T-helper 17 cell (primary cell): Measurements from ENCODE around the gene MKNK1. TPM values are rescaled to one million over a fixed set of nuclear protein-coding genes. Genes with fewer than 3 reads are reported as not detected.
"Not testable (repeated sequence)": the region's sequence is repeated elsewhere in the genome, so short reads cannot be mapped to it uniquely, and the experiment has no call there.

Experiments
- ATAC-seq: fragments of 150-1000 bp; cut with Tn5 transposase; 2 replicates; pipeline ENCODE4 v1.10.0; 2021; ENCODE audit warnings: mild to moderate bottlenecking, moderate library complexity
- DNase-seq, 3 donors: peaks; one replicate each; pipeline versions ENCODE4 v3.0.0 to v3.0.0-alpha.2; 2020 to 2021
- H3K9me3 ChIP-seq: one replicate; pipeline ENCODE4 v1.7.0; 2013; ENCODE audit warnings: low read length, mild to moderate bottlenecking; ENCODE audit not compliant: control insufficient read depth, poor library complexity, severe bottlenecking
- H3K27ac Mint-ChIP-seq: one replicate; pipeline ENCODE4 v1.8.0; 2022; ENCODE audit warnings: mild to moderate bottlenecking, moderate library complexity, mixed read lengths
- H3K27me3 Mint-ChIP-seq: one replicate; pipeline ENCODE4 v1.8.0; 2022; ENCODE audit warnings: mixed read lengths
- H3K36me3 Mint-ChIP-seq: one replicate; pipeline ENCODE4 v1.8.0; 2022; ENCODE audit warnings: low read depth, mixed read lengths
- H3K4me1 Mint-ChIP-seq: one replicate; pipeline ENCODE4 v1.8.0; 2022; ENCODE audit warnings: mild to moderate bottlenecking, mixed read lengths
- H3K4me3 Mint-ChIP-seq: one replicate; pipeline ENCODE4 v1.8.0; 2022; ENCODE audit warnings: mild to moderate bottlenecking, moderate library complexity, mixed read lengths
- total RNA-seq, 4 donors: library from RNA in 2 of 4; stranded (reverse) in 2 of 4; gene quantifications; one replicate each; pipeline ENCODE4 v1.2.3 and lab custom pipeline; 2022 to 2026

MKNK1 gene
- total RNA-seq, result 10 to 100 TPM; 48.5 to 73.2 TPM
- 42.4 to 64.2 reads per million in 2 donors for total RNA-seq (lab: John Stamatoyannopoulos, UW)

DNA sequence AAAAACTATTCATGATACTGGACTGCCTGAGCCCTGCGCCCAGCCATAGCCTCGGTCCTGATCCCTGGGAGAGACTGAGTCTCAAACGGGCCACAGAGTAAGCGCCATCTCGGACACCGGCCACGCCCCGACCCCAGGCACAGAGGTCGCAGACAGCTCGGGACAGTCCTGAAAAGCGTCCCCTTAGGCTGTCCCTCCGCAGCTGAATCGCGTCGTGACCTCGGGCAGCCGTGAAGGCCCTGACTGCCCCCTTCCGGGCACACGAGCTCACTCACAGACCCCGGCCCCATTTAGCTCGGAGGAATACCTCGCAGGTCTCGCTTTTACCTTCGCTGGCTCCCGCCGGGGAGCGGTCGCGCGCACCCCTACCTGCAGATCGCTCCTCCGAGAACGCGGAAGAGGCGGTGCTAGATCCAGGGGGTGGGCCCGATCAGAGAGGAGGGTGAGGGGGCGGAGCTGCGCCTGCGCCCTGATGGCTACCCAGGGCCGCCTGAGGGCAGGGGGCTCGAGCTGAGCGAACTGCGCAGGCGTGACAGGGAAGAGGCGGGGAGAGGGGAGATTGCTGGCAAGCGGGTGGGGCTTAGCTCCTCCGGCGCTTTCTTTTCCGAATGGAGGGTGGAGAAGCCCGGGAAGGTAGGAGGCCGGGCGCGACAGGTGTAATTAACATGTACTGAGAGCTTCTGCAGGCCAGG, at the start of gene MKNK1:
Gene MKNK1, minus strand, starts transcription at position 411 of the 692 bp plus-strand sequence. CDS start 20,941 bp downstream, outside the sequence.
- ATAC-seq (peak; percentile 96), DNase-seq (peak; percentile 97 to 100 (median 99))
- Mint-ChIP-seq H3K4me1 (peaks cover 53% of the 10 kb centered on the region), H3K36me3 (no peaks in the 10 kb centered on the region), H3K27me3 (no peaks in the 10 kb centered on the region), H3K4me3 (peak within 1 kb of the TSS; percentile 92), H3K27ac (peak within 1 kb of the TSS; percentile 95)
- no peaks in the 10 kb centered on the region for H3K9me3 ChIP-seq

DNA sequence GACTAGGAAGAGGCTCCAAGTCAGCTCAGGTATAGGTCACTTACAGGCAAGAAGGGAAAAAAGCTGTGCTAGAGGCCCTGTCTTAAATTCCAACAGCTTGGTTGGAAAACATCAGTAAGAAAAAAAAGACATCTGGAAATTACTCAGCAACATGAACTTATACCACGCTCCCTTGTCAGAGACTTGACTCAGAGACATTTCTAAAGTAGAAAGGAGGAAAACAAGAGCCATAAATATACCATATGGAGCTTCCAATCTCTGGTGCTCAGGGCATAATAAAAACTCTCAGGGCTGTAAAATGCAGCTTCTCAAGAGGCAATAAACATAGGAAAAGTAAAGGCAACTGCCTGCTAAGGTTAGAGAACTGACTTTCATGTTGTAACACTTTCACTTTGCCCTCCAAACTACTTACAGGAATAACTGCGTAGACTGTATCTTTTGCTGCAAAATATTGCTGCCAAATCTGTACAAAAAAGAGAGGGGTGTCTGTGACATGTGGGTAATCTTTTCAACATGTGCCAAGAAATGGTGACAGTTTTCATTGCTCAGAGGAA, 49.4 kb upstream of the MKNK1 start:
- no peaks in the 10 kb centered on the region for H3K27me3 Mint-ChIP-seq
- no peak for ATAC-seq
- no peak overlapping the region for H3K27ac Mint-ChIP-seq

DNA sequence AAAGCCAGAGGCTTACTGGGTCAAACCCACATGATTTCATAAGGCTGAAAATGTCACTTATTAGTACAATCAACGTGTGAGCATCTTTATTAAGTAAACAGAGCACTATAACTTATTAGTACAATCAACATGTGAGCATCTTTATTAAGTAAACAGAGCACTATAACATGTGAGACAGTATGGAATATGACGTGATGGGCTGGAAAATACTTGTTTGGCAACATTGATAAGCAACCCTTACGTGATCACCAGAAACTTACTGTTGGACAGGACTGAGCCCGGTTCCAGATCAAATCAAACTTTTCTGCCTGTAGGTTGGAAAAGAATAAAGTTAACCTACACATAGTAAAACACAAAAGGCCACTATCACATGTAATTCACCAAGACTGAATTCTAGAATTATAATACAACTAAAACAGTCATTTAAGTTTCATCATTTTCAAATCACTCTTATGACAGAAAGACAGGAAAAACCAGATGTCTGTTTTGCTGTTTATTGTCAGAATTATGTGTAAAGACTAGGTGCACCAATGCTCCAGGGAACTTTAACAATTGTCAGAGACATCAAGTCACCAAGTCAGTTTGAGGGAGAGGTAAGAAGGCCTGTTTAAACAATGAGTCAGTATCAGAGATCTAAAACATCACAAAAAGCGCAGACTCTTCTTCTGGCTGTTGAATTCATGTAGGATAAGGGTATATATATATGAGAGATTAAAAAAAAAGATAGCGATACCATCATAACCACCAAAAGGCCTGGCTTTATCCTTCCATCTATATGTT, 48.4 kb upstream of the MKNK1 start:
- DNase-seq (no peak), ATAC-seq (no peak)
- Mint-ChIP-seq H3K36me3 (peaks cover 13% of the 10 kb centered on the region), H3K27ac (no peak overlapping the region), H3K4me1 (peaks cover 2% of the 10 kb centered on the region), H3K27me3 (no peaks in the 10 kb centered on the region), H3K4me3 (no peak overlapping the region)
- no peaks in the 10 kb centered on the region for H3K9me3 ChIP-seq

More for the DNA sequence above, 49.4 kb upstream of the MKNK1 start:
- peaks cover 2% of the 10 kb centered on the region for H3K4me1 Mint-ChIP-seq
- H3K36me3 Mint-ChIP-seq, result peaks cover 16% of the 10 kb centered on the region
- no peak overlapping the region for H3K4me3 Mint-ChIP-seq
- no peaks in the 10 kb centered on the region for H3K9me3 ChIP-seq
- DNase-seq, result no peak

DNA sequence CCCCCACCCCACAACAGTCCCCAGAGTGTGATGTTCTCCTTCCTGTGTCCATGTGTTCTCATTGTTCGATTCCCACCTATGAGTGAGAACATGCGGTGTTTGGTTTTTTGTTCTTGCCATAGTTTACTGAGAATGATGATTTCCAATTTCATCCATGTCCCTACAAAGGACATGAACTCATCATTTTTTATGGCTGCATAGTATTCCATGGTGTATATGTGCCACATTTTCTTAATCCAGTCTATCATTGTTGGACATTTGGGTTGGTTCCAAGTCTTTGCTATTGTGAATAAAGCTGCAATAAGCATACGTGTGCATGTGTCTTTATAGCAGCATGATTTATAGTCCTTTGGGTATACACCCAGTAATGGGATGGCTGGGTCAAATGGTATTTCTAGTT, 47.1 kb upstream of the MKNK1 start:
- H3K4me1 Mint-ChIP-seq, H3K27ac Mint-ChIP-seq, H3K4me3 Mint-ChIP-seq, H3K27me3 Mint-ChIP-seq, H3K9me3 ChIP-seq, DNase-seq, ATAC-seq: not testable (repeated sequence)
- peaks cover 13% of the 10 kb centered on the region for H3K36me3 Mint-ChIP-seq

DNA sequence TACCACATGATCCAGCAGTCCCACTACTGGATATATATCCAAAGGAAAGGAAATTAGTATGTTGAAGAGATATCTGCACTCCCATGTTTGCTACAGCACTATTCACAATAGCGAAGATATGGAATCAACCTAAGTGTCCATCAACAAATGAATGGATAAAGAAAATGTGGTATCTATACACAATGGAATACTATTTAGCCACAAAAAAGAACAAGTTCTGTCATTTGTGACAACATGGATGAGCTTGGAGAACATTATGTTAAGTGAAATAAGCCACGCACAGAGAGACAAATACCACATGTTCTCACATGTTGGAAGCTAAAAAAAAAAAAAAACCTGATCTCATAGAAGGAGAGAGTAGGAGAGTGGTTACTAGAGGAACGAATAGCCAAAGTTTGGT, 46.4 kb upstream of the MKNK1 start:
- no peak for ATAC-seq
- H3K27me3 Mint-ChIP-seq, result no peaks in the 10 kb centered on the region

DNA sequence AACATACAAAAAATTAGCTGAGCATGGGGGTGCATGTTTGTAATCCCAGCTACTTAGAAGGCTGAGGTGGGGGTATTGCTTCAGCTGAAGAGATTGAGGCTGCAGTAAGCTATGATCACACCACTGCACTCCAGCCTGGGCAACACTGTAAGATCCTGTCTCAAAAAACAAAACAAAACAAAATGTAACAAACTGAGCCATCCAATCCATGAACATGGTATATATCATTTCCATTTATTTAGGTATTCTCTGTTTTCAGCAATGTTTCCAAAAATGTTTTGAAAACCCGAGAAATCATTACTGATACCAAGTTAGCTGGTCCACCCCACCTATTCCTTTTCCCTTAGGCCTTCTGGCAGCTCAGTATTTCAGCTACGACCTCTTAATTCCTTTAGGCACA, 45.7 kb upstream of the MKNK1 start:
- no peak for DNase-seq
- H3K27me3 Mint-ChIP-seq, result no peaks in the 10 kb centered on the region
- peaks cover 2% of the 10 kb centered on the region for H3K4me1 Mint-ChIP-seq
- peaks cover 8% of the 10 kb centered on the region for H3K36me3 Mint-ChIP-seq
- no peaks in the 10 kb centered on the region for H3K9me3 ChIP-seq
- ATAC-seq, result no peak
- H3K27ac Mint-ChIP-seq, result no peak overlapping the region
- H3K4me3 Mint-ChIP-seq, result no peak overlapping the region

More for the DNA sequence above, 46.4 kb upstream of the MKNK1 start:
- no peaks in the 10 kb centered on the region for H3K9me3 ChIP-seq
- DNase-seq, result no peak
- peaks cover 2% of the 10 kb centered on the region for H3K4me1 Mint-ChIP-seq
- peaks cover 9% of the 10 kb centered on the region for H3K36me3 Mint-ChIP-seq
- no peak overlapping the region for H3K4me3 Mint-ChIP-seq
- no peak overlapping the region for H3K27ac Mint-ChIP-seq

DNA sequence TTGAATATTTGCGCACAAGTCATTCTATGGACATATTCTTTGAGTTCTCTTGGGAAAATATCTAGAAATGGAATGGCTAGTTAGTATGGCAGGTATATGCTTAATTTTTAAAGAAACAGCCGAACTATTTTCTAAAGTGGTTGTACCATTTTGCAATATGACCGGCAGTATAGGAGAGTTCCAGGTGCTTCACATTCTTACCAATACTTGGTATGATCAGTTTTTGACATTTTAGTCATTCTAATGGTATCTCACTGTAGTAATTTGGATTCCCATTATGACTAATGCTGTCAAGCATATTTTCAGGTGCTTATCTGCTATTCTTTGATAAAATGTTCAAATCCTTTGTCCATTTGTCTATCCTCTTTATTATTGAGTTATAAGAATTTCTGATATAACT, 43.5 kb upstream of the MKNK1 start:
- H3K4me1 Mint-ChIP-seq, result no peaks in the 10 kb centered on the region
- DNase-seq (no peak), ATAC-seq (no peak)
- H3K9me3 ChIP-seq, result no peaks in the 10 kb centered on the region
- no peak overlapping the region for H3K27ac Mint-ChIP-seq
- no peak overlapping the region for H3K4me3 Mint-ChIP-seq
- H3K36me3 Mint-ChIP-seq, result peaks cover 5% of the 10 kb centered on the region
- no peaks in the 10 kb centered on the region for H3K27me3 Mint-ChIP-seq

DNA sequence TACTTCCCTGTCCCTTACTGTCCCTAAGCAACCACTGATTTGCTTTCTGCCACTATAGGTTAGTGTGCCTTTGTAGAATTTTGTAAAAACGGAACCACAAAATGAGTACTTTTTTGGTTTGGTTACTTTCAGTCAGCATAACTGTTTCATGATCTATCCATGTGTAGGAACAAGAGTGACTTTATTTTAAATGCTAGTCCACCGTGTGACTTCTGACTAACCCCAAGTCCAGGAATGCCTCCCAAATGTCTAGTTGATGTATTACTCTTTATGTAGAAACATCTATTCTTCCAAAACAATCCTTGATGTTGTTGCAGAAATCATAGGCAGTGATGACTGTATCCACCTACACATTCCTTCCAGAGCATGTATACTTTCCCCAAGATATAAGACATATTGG, 42.8 kb upstream of the MKNK1 start:
- H3K27me3 Mint-ChIP-seq, result no peaks in the 10 kb centered on the region
- peaks cover 4% of the 10 kb centered on the region for H3K36me3 Mint-ChIP-seq
- no peaks in the 10 kb centered on the region for H3K9me3 ChIP-seq
- ATAC-seq (no peak), DNase-seq (no peak)
- no peaks in the 10 kb centered on the region for H3K4me1 Mint-ChIP-seq
- H3K4me3 Mint-ChIP-seq, result no peak overlapping the region
- H3K27ac Mint-ChIP-seq, result peak overlapping the region; percentile 16

DNA sequence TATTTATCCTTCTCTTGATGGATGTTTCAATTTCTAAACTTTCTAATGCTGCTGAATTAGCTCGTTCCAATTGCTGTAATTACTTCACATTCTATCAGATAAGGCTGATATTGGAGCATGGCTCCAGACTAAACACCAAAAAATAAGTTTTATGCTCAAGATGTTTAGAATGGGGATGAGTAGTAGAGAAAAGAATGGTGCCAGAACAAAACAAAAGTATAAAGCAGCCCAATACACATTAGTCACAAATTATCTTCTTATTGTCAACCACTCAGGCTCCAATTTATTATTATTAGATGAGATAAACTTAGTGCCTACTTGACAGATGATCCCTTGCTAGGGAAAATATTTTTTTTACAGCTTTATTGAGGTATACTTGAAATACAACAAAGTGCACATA, 42.3 kb upstream of the MKNK1 start:
- Mint-ChIP-seq H3K27ac (peak overlapping the region; percentile 16), H3K36me3 (peaks cover 9% of the 10 kb centered on the region)

DNA sequence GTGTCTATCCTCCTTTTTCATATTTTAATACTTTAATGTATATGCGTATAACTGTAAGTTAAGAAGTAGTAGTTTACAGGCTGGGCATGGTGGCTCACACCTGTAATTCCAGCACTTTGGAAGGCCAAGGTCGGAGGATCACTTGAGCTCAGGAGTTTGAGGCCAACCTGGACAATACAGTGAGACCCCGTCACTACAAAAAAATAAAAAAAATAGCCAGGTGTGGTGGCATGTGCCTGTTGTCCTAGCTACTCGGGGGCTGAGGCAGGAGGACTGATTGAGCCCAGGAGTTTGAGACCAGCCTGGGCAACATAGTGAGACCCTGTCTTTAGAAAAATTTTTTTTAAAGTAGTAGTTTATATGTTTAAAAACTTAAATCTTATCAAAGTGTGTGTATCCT, 41.7 kb upstream of the MKNK1 start:
- H3K27ac Mint-ChIP-seq, result no peak overlapping the region
- H3K4me3 Mint-ChIP-seq, result no peak overlapping the region
- peaks cover under 1% of the 10 kb centered on the region for H3K4me1 Mint-ChIP-seq
- no peaks in the 10 kb centered on the region for H3K27me3 Mint-ChIP-seq
- H3K9me3 ChIP-seq, result no peaks in the 10 kb centered on the region
- ATAC-seq, result no peak
- DNase-seq, result no peak
- H3K36me3 Mint-ChIP-seq, result peaks cover 10% of the 10 kb centered on the region

More for the DNA sequence above, 42.3 kb upstream of the MKNK1 start:
- ATAC-seq, result no peak
- DNase-seq, result no peak
- Mint-ChIP-seq H3K4me3 (no peak overlapping the region), H3K4me1 (no peaks in the 10 kb centered on the region), H3K27me3 (no peaks in the 10 kb centered on the region)
- H3K9me3 ChIP-seq, result no peaks in the 10 kb centered on the region

DNA sequence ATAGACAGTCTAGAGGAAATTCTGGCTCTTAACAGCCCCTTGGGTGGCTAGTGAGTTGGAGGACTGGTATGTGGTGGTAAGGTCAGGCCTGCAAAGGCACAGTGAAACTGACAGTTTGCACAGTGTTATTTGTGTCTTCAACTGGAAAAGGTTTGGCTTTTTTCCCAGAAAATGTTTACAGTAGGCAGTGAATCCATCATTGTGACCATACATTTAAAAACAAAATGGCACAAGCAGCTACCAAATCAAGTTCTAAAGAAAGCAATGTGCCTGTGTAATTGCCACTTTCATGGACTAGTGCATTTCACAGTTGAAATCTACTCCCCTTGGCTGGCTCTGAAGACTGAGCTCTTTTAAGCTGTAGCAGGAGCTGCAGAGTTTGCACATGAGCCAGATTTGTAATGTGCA, 39.3 kb upstream of the MKNK1 start:
- DNase-seq (no peak), ATAC-seq (no peak)
- no peaks in the 10 kb centered on the region for H3K9me3 ChIP-seq
- H3K4me1 Mint-ChIP-seq, result peaks cover 3% of the 10 kb centered on the region
- no peak overlapping the region for H3K4me3 Mint-ChIP-seq
- H3K27ac Mint-ChIP-seq, result no peak overlapping the region
- no peaks in the 10 kb centered on the region for H3K27me3 Mint-ChIP-seq
- peaks cover 23% of the 10 kb centered on the region for H3K36me3 Mint-ChIP-seq

DNA sequence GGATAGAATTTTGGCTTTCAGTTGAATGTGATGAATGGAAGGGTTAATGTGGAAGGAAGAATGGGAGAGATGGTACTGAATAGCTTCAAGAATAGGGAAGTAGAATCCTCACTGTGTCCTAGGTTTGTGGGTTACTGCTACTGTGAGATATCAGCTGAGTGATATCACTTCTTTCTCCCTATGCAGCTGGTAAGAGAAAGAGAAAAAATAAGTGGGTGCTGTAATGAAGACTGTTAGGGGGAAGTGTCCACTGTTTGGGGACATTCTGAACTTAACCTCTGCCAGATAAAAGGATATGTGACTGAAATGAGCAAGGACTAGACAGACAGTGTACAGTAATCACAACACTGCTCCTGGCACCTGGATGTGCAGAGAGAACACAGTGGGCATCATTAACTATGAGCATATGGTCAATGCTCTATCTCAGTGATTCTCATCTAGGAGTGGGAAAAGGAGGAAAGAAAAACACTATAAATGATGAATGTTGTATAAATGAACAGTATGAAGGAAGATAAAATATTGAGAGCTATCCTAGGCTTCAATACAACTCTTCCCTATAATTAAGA, 38.1 kb upstream of the MKNK1 start:
- peaks cover 3% of the 10 kb centered on the region for H3K4me1 Mint-ChIP-seq

DNA sequence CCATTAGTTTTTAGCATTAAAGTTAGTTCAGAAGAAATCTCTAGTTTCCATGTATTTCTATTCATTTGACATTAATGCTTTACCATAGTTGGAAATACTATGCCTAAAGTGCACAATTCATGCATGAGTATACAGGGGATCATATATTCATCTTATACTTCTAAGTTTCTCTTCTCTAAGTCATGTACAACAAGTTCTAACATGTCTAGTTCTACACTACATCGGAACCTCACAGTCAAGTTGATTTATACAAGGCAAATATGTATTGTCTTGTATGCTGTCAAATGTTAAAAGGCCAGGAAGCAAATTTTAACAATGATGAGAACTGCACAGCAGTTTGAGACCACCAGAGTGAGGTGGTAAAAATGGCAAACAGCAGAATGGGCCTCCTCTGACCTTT, 35.5 kb upstream of the MKNK1 start:
- Mint-ChIP-seq H3K4me1 (peaks cover 5% of the 10 kb centered on the region), H3K27me3 (no peaks in the 10 kb centered on the region), H3K36me3 (peaks cover 23% of the 10 kb centered on the region), H3K4me3 (no peak overlapping the region), H3K27ac (no peak overlapping the region)
- no peak for DNase-seq
- H3K9me3 ChIP-seq, result no peaks in the 10 kb centered on the region
- ATAC-seq, result no peak

More for the DNA sequence above, 38.1 kb upstream of the MKNK1 start:
- H3K27me3 Mint-ChIP-seq, result no peaks in the 10 kb centered on the region
- no peak for DNase-seq
- no peak overlapping the region for H3K27ac Mint-ChIP-seq
- no peaks in the 10 kb centered on the region for H3K9me3 ChIP-seq
- ATAC-seq, result no peak
- peaks cover 23% of the 10 kb centered on the region for H3K36me3 Mint-ChIP-seq
- no peak overlapping the region for H3K4me3 Mint-ChIP-seq
